Keratinocyte (primary cell): ENCODE results near the gene DLX4. TPM values are rescaled to one million over a fixed set of nuclear protein-coding genes. Genes with fewer than 3 reads are reported as not detected.

Experiments
- DNase-seq: peaks from one replicate; pipeline ENCODE4 v3.0.0-alpha.2; 2011; ENCODE audit warnings: low read depth, missing footprints, low spot score
- FAIRE-seq: peaks from 2 replicates; lab custom pipeline; 2011; peaks lifted over from hg19 to GRCh38; lab: Jason Lieb, UNC
- H2AFZ ChIP-seq: 2 replicates; pipeline ENCODE4 v1.6.0; 2012; ENCODE audit warnings: low read length, control low read depth, inconsistent platforms; ENCODE audit not compliant: control insufficient read depth
- H3K27ac ChIP-seq: 2 replicates; pipeline ENCODE4 v1.5.1; 2011; ENCODE audit warnings: low read length; ENCODE audit not compliant: control insufficient read depth, insufficient read depth
- H3K27me3 ChIP-seq: 3 replicates; pipeline ENCODE4 v1.6.0; 2011; ENCODE audit warnings: low read length; ENCODE audit not compliant: control insufficient read depth, insufficient read depth; ENCODE audit errors: extremely low read depth
- H3K36me3 ChIP-seq, 2 experiments: 2 replicates in 1 of 2; 3 replicates in 1 of 2; pipeline ENCODE4 v1.5.1; 2011; ENCODE audit warnings: low read length in 2 of 2, mild to moderate bottlenecking in 1 of 2; ENCODE audit not compliant: control insufficient read depth in 2 of 2, insufficient read depth in 2 of 2; ENCODE audit errors: extremely low read depth in 1 of 2
- H3K4me1 ChIP-seq: 3 replicates; pipeline ENCODE4 v1.5.1; 2011; ENCODE audit warnings: low read length; ENCODE audit not compliant: control insufficient read depth, insufficient read depth; ENCODE audit errors: extremely low read depth
- H3K4me2 ChIP-seq: 3 replicates; pipeline ENCODE4 v1.6.0; 2011; ENCODE audit warnings: low read depth, low read length; ENCODE audit not compliant: control insufficient read depth, insufficient read depth; ENCODE audit errors: extremely low read depth
- H3K4me3 ChIP-seq, 3 experiments: fragments of 200-600 bp in 1 of 3; sonication (generic) in 1 of 3; 2 replicates in 2 of 3; 3 replicates in 1 of 3; pipeline ENCODE4 v1.5.1; 2011 to 2016; ENCODE audit warnings: low read length in 3 of 3, mild to moderate bottlenecking in 3 of 3, control low read depth in 2 of 3, inconsistent platforms in 1 of 3, low read depth in 1 of 3, mixed read lengths in 1 of 3, mixed run types in 1 of 3, moderate library complexity in 1 of 3; ENCODE audit not compliant: control insufficient read depth in 2 of 3, insufficient read depth in 2 of 3; ENCODE audit errors: extremely low read depth in 1 of 3
- H3K79me2 ChIP-seq: 2 replicates; pipeline ENCODE4 v1.6.0; 2012; ENCODE audit warnings: low read length; ENCODE audit not compliant: control insufficient read depth, insufficient read depth
- H3K9ac ChIP-seq: 3 replicates; pipeline ENCODE4 v1.6.0; 2011; ENCODE audit warnings: low read length; ENCODE audit not compliant: control insufficient read depth, insufficient read depth; ENCODE audit errors: extremely low read depth
- H3K9me1 ChIP-seq: 3 replicates; pipeline ENCODE4 v1.6.0; 2011; ENCODE audit warnings: low read length; ENCODE audit not compliant: control insufficient read depth, insufficient read depth; ENCODE audit errors: extremely low read depth
- H3K9me3 ChIP-seq: 2 replicates; pipeline ENCODE4 v1.5.1; 2012; ENCODE audit warnings: low read depth, low read length; ENCODE audit not compliant: control insufficient read depth
- H4K20me1 ChIP-seq: 3 replicates; pipeline ENCODE4 v1.6.0; 2011; ENCODE audit warnings: low read length; ENCODE audit not compliant: control insufficient read depth, insufficient read depth; ENCODE audit errors: extremely low read depth
- CTCF ChIP-seq, 3 experiments: IDR thresholded peaks in 1 of 3; conservative IDR thresholded peaks in 1 of 3; optimal IDR thresholded peaks in 1 of 3; 2 replicates in 2 of 3; 3 replicates in 1 of 3; pipeline versions ENCODE3 to v1.5.1; 2011; ENCODE audit warnings: low read length in 3 of 3, mild to moderate bottlenecking in 3 of 3, moderate library complexity in 2 of 3, control low read depth in 1 of 3, inconsistent platforms in 1 of 3; ENCODE audit not compliant: insufficient read depth in 2 of 3; ENCODE audit errors: extremely low read depth in 1 of 3
- EZH2 ChIP-seq: IDR thresholded peaks from one replicate; pipeline ENCODE4 v1.6.1; 2012; ENCODE audit warnings: inconsistent platforms, mild to moderate bottlenecking, low read length, moderate library complexity
- dilution Hi-C: fragments of 300-500 bp; cut with MboI; formaldehyde crosslinking; loops from one replicate; pipeline ENCODE4 v1.7.0; 2020; ENCODE audit warnings: low sequenced_read_pairs; ENCODE audit not compliant: extremely low pct_ligation_motif_present
- polyA plus RNA-seq, 5 experiments: library from polyadenylated mRNA; depleted of rRNA in 3 of 5; stranded (reverse) in 3 of 5; stranded (forward) in 1 of 5; unstranded in 1 of 5; fragments of >200 nt; gene quantifications; 1 replicate in 1 of 5; 2 replicates in 3 of 5; 3 replicates in 1 of 5; pipeline versions ENCODE4 v1.2.1 to v1.2.3, GENCODE V29; 2011 to 2012; ENCODE audit warnings: missing spikeins in 2 of 5, low read depth in 1 of 5, low replicate concordance in 1 of 5

The DLX4 gene
- polyA plus RNA-seq, 1 donor (not counting 4 experiments of a cell fraction or from before 2014, with no cell fraction given): 0.18 TPM

GRCh38 chr17:49998836-49999511 is 30.0 kb downstream of the DLX4 start:
- Histone ChIP-seq H2AFZ (no peak overlapping the region), H3K9me1 (no peaks in the 10 kb centered on the region), H3K4me3 (no peak overlapping the region), H3K9ac (no peak overlapping the region), H4K20me1 (no peaks in the 10 kb centered on the region), H3K27me3 (peaks cover 59% of the 10 kb centered on the region), H3K4me1 (peaks cover 28% of the 10 kb centered on the region), H3K79me2 (no peaks in the 10 kb centered on the region), H3K27ac (no peak overlapping the region), H3K9me3 (no peaks in the 10 kb centered on the region), H3K4me2 (peak overlapping the region; percentile 56), H3K36me3 (no peaks in the 10 kb centered on the region)
- TF ChIP-seq EZH2 (no peak), CTCF (optimal IDR thresholded peaks at IDR 0.05 in 1 of 3, IDR thresholded peaks at IDR 0.05 in 1 of 3, conservative IDR thresholded peaks at IDR 0.05 in 1 of 3; ENCODE audit: extremely low read depth in 1 of 3, insufficient read depth in 2 of 3, low read length in 3 of 3) (no peak)
- dilution Hi-C loops: loop anchor here (10.0 kb wide), 1 partner anchor 114 kb away; no protein-coding TSS in a partner anchor
- DNase-seq (no peak), FAIRE-seq (no peak)

- TF ChIP-seq CTCF (optimal IDR thresholded peaks at IDR 0.05 in 1 of 3, IDR thresholded peaks at IDR 0.05 in 1 of 3, conservative IDR thresholded peaks at IDR 0.05 in 1 of 3; ENCODE audit: extremely low read depth in 1 of 3, insufficient read depth in 2 of 3, low read length in 3 of 3) (no peak), EZH2 (no peak)
- dilution Hi-C loops: no loop called here
- no peaks in the 10 kb centered on the region for H3K36me3 ChIP-seq
- H3K79me2 ChIP-seq: no peaks in the 10 kb centered on the region
- H3K9me1 ChIP-seq: no peaks in the 10 kb centered on the region
- no peaks in the 10 kb centered on the region for H3K4me1 ChIP-seq
- H3K27me3 ChIP-seq: peaks cover 33% of the 10 kb centered on the region
- H3K27ac ChIP-seq: no peak overlapping the region
- no peak overlapping the region for H3K4me3 ChIP-seq
- H3K9ac ChIP-seq: no peak overlapping the region
- no peak for DNase-seq
- no peak overlapping the region for H3K4me2 ChIP-seq
- FAIRE-seq: no peak
- no peaks in the 10 kb centered on the region for H4K20me1 ChIP-seq
- H3K9me3 ChIP-seq: peaks cover 1% of the 10 kb centered on the region
- no peak overlapping the region for H2AFZ ChIP-seq
These were observed 34.9 kb downstream of the DLX4 start for GRCh38 chr17:50003911-50004310.
